BE2C (cell line): ENCODE data around the gene BHLHE40.

Experiments used
- DNase-seq: peaks from one replicate; pipeline ENCODE4 v3.0.0-alpha.2; 2020
- H3K27me3 ChIP-seq: fragments of 250-450 bp; sonication (Bioruptor Pico); 2 replicates; pipeline ENCODE4 v1.5.1; 2020; ENCODE audit warnings: mild to moderate bottlenecking
- H3K36me3 ChIP-seq: fragments of 250-450 bp; sonication (Bioruptor Pico); 2 replicates; pipeline ENCODE4 v1.5.1; 2020; ENCODE audit warnings: mild to moderate bottlenecking
- H3K4me1 ChIP-seq: fragments of 250-450 bp; sonication (Bioruptor Pico); 2 replicates; pipeline ENCODE4 v1.5.1; 2020
- H3K4me3 ChIP-seq: 2 replicates; pipeline ENCODE4 v1.5.1; 2011; ENCODE audit warnings: low read depth, low read length
- H3K9me3 ChIP-seq: fragments of 250-450 bp; sonication (Bioruptor Pico); 2 replicates; pipeline ENCODE4 v1.5.1; 2020
- TF ChIP-seq, protein P1 (sequence below): IDR thresholded peaks from 2 replicates; pipeline ENCODE4 v1.5.1; 2012; ENCODE audit warnings: mild to moderate bottlenecking, low read depth, low read length

The BHLHE40 gene

DNA sequence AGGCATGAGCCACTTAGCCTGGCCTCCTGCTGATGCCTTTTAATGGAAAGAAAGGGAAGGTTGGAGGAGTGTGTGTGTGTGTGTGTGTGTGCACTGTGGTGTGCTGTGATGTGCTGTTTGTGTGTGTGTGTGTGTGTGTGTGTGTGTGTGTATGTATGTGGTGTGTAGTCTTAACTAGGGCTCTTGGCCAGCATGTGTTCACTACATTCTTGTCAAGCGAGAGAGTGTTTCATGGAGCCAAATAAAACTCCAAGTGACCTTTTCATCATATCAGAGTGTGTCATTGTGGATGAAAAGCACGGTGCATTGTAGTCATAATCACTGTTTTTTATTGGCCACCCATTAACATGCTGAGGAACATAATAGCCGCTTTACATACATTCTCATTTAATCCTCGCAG is 30.8 kb upstream of the BHLHE40 start:
- Histone ChIP-seq H3K36me3 (no peaks in the 10 kb centered on the region), H3K4me1 (no peaks in the 10 kb centered on the region), H3K9me3 (no peaks in the 10 kb centered on the region), H3K4me3 (no peak overlapping the region), H3K27me3 (no peaks in the 10 kb centered on the region)
- DNase-seq = no peak
- TF ChIP-seq, protein P1, sequence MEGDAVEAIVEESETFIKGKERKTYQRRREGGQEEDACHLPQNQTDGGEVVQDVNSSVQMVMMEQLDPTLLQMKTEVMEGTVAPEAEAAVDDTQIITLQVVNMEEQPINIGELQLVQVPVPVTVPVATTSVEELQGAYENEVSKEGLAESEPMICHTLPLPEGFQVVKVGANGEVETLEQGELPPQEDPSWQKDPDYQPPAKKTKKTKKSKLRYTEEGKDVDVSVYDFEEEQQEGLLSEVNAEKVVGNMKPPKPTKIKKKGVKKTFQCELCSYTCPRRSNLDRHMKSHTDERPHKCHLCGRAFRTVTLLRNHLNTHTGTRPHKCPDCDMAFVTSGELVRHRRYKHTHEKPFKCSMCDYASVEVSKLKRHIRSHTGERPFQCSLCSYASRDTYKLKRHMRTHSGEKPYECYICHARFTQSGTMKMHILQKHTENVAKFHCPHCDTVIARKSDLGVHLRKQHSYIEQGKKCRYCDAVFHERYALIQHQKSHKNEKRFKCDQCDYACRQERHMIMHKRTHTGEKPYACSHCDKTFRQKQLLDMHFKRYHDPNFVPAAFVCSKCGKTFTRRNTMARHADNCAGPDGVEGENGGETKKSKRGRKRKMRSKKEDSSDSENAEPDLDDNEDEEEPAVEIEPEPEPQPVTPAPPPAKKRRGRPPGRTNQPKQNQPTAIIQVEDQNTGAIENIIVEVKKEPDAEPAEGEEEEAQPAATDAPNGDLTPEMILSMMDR = no peak

DNA sequence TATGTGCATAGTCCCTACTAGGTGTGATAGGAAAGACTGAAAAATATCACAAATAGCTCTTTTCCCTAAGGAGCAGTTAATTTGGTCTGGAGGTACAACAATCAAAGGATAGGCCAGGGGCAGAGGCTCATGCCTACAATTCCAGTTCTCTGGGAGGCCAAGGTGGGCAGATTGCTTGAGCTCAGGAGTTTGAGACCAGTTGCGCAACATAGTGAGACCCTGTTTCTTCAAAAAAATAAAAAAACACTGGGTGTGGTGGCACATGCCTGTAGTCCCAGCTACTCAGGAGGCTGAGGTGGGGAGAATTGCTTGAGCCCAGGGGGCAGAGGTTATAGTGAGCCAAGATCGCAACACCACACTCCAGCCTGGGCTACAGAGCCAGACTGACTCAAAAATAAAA is 30.2 kb upstream of the BHLHE40 start:
- DNase-seq = no peak
- no peaks in the 10 kb centered on the region for H3K9me3 ChIP-seq
- H3K27me3 ChIP-seq = no peaks in the 10 kb centered on the region
- no peak overlapping the region for H3K4me3 ChIP-seq
- no peaks in the 10 kb centered on the region for H3K36me3 ChIP-seq
- TF ChIP-seq, protein P1 = no peak
- H3K4me1 ChIP-seq = no peaks in the 10 kb centered on the region

DNA sequence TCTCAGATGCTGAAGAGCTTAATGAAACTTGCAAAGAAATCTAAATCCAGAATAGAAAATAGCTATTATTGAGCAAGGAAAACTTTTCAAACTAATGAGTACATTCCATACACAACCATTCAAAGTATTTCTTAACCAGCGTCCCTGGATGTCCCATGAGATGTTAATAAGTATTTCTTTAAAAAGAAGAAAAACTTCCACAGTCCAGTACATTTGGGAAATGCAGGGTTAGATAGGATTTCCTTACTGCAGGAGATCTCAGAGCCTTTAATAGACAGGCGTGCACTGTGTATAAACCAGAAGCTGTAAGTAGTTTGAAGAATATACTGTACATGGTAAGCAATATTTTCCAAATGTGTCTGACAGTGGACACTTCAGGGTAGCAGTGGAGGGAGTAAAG is 29.6 kb upstream of the BHLHE40 start:
- Histone ChIP-seq H3K27me3 (no peaks in the 10 kb centered on the region), H3K4me1 (no peaks in the 10 kb centered on the region), H3K9me3 (no peaks in the 10 kb centered on the region), H3K4me3 (no peak overlapping the region), H3K36me3 (no peaks in the 10 kb centered on the region)
- no peak for DNase-seq
- TF ChIP-seq, protein P1 = no peak

DNA sequence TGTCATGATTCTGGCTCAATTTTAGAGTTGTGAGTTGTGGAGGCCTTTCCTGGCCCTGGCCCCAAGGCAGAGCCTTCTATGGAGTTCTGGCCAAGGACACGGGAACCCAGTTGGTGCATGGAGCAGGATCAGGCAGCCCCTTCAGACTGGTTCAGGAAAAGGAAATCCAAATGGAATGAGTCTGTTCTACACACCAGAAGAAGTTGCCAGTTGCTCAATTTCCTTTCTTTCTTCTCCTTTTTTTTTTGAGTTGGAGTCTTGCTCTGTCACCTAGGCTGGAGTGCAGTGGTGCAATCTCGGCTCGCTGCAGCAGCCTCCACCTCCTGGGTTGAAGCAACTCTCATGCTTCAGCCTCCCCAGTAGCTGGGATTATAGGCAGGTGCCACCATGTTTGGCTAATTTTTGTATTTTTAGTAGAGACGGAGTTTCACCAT is 28.9 kb upstream of the BHLHE40 start:
- H3K4me3 ChIP-seq = no peak overlapping the region
- H3K36me3 ChIP-seq = no peaks in the 10 kb centered on the region
- TF ChIP-seq, protein P1 = no peak
- no peaks in the 10 kb centered on the region for H3K27me3 ChIP-seq
- DNase-seq = no peak
- H3K9me3 ChIP-seq = no peaks in the 10 kb centered on the region
- H3K4me1 ChIP-seq = no peaks in the 10 kb centered on the region

DNA sequence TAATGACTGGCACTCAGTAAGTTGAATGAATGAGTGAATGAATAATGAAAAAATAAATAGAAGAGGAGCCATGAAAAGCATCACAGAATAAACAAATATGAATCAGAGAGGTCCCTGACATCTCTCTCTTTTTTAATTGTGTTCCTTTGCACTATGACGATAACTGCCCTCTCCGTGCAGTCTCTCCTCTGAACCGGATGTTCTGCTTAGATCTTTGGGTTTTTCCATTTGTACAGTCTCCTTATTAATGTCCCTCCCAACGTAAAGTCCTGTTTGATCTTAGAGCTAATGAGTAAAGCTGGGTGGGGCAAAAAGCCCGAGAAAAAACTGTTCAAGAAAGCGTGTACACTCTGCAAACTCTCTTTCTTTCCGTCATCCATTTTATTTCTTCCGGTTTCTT is 28.3 kb upstream of the BHLHE40 start:
- H3K4me3 ChIP-seq = no peak overlapping the region
- no peak for DNase-seq
- TF ChIP-seq, protein P1 = no peak
- no peaks in the 10 kb centered on the region for H3K27me3 ChIP-seq
- H3K9me3 ChIP-seq = no peaks in the 10 kb centered on the region
- no peaks in the 10 kb centered on the region for H3K4me1 ChIP-seq
- H3K36me3 ChIP-seq = no peaks in the 10 kb centered on the region

DNA sequence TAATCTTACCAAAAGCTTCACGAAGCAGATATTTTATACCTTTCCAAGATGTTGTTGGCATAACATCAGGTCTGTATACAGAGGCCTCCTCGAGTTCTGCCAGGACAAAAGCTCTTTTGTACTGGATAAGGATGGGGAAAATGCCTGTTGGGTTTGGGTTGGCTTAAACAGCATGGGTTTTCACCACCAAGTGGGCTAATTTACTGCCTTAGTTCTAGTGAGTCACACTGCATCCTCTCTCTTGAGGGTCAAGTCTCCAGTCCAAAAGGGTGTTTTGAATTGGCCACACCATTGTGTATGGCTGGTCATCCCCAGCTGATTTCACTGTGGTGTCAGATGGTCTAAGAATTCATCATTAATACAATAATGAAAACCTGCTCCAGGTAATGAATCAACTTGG is 26.1 kb upstream of the BHLHE40 start:
- DNase-seq = no peak
- Histone ChIP-seq H3K27me3 (no peaks in the 10 kb centered on the region), H3K4me3 (no peak overlapping the region), H3K36me3 (no peaks in the 10 kb centered on the region), H3K9me3 (no peaks in the 10 kb centered on the region), H3K4me1 (no peaks in the 10 kb centered on the region)
- TF ChIP-seq, protein P1 = no peak
